Ascending aorta (tissue), 2 donors: ENCODE measurements around the gene BEND7. TPM values are rescaled to one million over a fixed set of nuclear protein-coding genes. Genes with fewer than 3 reads are reported as not detected.

Experiments used
- DNase-seq, 2 donors: peaks; one replicate each; pipeline ENCODE4 v3.0.0-alpha.2; 2019; ENCODE audit warnings: low spot score in 2 of 2
- H3K27ac ChIP-seq, 2 donors: fragments of 200-600 bp; sonication (generic); one replicate each; pipeline ENCODE4 v1.5.1; 2016 to 2017; ENCODE audit warnings: mild to moderate bottlenecking in 1 of 2
- H3K27me3 ChIP-seq: fragments of 200-600 bp; sonication (generic); one replicate; pipeline ENCODE4 v1.5.1; 2017
- H3K36me3 ChIP-seq, 2 donors: fragments of 200-600 bp; sonication (generic); one replicate each; pipeline ENCODE4 v1.5.1; 2016
- H3K4me1 ChIP-seq, 2 donors: fragments of 200-600 bp; sonication (generic); one replicate each; pipeline ENCODE4 v1.5.1; 2016 to 2017; ENCODE audit warnings: mild to moderate bottlenecking in 1 of 2
- H3K4me3 ChIP-seq, 2 donors: fragments of 200-600 bp; sonication (generic); one replicate each; pipeline ENCODE4 v1.5.1; 2016 to 2017; ENCODE audit warnings: mild to moderate bottlenecking in 1 of 2
- H3K9me3 ChIP-seq, 2 donors: fragments of 200-600 bp; sonication (generic); one replicate each; pipeline ENCODE4 v1.5.1; 2016
- intact Hi-C: fragments of 100-400 bp; cut with DNase I; formaldehyde crosslinking; loops from one replicate; pipeline ENCODE4 v1.15.1; 2023
- total RNA-seq: library from RNA; depleted of rRNA; stranded (reverse); fragments of >200 nt; gene quantifications from one replicate; pipeline ENCODE4 v1.1.0, GENCODE V29; 2016
- TF ChIP-seq, protein P1 (sequence below), 3 experiments: fragments of 200-600 bp in 2 of 3; fragments of 450-650 bp in 1 of 3; sonication (generic) in 2 of 3; IDR thresholded peaks; one replicate each; pipeline ENCODE4 v1.5.1; 2016 to 2019; ENCODE audit warnings: antibody characterized with exemption in 3 of 3, mild to moderate bottlenecking in 1 of 3, moderate library complexity in 1 of 3

Gene BEND7
- total RNA-seq, 1 donor from 2014 or later: 6.9 TPM

DNA sequence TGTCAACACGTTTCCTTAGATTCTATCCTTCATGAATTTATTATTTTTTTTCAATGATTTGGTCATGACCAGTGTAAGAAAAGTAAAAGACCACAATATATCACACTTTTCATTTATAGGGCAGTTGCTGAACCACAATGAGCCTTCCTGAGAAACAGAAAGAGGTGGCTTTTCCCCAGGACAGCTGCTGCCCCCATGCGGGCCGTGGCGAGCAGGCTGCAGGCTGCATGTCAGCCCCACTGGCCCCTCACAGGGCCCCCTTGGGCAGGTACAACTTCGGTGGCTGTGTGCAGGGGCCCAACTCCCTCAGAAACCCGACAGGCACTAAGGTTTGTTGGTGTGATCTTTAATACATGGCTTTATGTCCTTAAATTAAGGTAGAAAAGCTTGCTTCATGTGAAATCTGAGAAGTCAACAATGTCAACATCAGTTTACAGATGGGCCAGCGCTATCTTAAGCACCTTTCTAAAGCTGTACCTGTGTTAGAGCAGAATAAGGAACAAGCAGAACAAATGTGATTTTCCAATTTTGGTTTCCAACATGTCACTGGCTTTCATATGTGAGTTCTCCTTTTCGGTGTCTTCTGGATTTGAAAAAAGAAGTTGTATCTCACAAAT is 10.6 kb downstream of the BEND7 start:
- Histone ChIP-seq H3K36me3 (peaks cover 0 to 5% of the 10 kb centered on the region in 2 donors), H3K27ac (no peak overlapping the region), H3K27me3 (no peaks in the 10 kb centered on the region), H3K9me3 (no peaks in the 10 kb centered on the region), H3K4me1 (no peaks in the 10 kb centered on the region), H3K4me3 (no peak overlapping the region)
- TF ChIP-seq, protein P1, sequence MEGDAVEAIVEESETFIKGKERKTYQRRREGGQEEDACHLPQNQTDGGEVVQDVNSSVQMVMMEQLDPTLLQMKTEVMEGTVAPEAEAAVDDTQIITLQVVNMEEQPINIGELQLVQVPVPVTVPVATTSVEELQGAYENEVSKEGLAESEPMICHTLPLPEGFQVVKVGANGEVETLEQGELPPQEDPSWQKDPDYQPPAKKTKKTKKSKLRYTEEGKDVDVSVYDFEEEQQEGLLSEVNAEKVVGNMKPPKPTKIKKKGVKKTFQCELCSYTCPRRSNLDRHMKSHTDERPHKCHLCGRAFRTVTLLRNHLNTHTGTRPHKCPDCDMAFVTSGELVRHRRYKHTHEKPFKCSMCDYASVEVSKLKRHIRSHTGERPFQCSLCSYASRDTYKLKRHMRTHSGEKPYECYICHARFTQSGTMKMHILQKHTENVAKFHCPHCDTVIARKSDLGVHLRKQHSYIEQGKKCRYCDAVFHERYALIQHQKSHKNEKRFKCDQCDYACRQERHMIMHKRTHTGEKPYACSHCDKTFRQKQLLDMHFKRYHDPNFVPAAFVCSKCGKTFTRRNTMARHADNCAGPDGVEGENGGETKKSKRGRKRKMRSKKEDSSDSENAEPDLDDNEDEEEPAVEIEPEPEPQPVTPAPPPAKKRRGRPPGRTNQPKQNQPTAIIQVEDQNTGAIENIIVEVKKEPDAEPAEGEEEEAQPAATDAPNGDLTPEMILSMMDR (IDR thresholded peaks at IDR 0.05): no peak
- intact Hi-C loops: no loop called here
- no peak for DNase-seq

DNA sequence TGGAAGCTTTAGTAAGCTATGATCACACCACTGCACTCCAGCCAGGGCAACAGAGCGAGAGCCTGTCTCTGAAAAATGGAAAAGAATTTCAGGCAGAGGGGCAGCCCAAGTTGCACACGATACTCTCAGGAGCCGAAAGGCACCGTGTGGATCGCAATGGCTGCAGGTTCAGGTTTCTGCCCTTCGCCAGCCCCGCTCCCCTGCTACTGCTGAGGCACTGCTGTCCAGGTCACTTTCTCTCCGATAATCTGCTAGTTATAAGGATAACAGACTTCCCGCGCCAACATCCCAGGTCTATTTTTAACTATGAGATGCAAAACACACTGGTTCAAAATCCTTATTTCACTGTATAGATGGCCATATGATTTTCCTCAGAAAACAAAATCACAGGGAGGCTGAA is 11.1 kb downstream of the BEND7 start:
- Histone ChIP-seq H3K27ac (no peak overlapping the region), H3K4me1 (no peaks in the 10 kb centered on the region), H3K4me3 (no peak overlapping the region), H3K27me3 (no peaks in the 10 kb centered on the region), H3K36me3 (peaks cover 0 to 5% of the 10 kb centered on the region in 2 donors), H3K9me3 (no peaks in the 10 kb centered on the region)
- intact Hi-C loops: no loop called here
- TF ChIP-seq, protein P1 (IDR thresholded peaks at IDR 0.05): no peak
- DNase-seq: no peak

DNA sequence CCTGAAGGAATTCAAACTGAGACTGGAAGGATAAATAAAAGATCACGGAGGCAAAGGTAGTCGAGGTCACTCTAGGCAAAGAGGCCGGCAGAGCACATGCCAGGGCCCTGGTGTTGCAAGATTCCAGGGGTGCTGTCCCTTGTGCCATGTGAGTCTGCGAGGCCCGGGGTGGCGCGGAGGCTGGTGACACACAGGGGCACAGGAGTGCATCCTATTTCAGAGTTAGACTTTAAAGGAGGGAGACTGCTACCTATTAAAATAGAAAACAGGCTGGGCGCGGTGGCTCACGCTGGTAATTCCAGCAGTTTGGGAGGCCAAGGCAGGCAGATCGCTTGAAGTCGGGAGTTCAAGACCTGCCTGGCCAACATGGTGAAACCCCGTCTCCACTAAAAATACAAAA is 12.6 kb downstream of the BEND7 start:
- TF ChIP-seq, protein P1 (IDR thresholded peaks at IDR 0.05): no peak
- Histone ChIP-seq H3K4me1 (no peaks in the 10 kb centered on the region), H3K36me3 (peaks cover 0 to 5% of the 10 kb centered on the region in 2 donors), H3K27ac (no peak overlapping the region), H3K9me3 (no peaks in the 10 kb centered on the region), H3K4me3 (no peak overlapping the region), H3K27me3 (no peaks in the 10 kb centered on the region)
- intact Hi-C loops: no loop called here
- DNase-seq: no peak

DNA sequence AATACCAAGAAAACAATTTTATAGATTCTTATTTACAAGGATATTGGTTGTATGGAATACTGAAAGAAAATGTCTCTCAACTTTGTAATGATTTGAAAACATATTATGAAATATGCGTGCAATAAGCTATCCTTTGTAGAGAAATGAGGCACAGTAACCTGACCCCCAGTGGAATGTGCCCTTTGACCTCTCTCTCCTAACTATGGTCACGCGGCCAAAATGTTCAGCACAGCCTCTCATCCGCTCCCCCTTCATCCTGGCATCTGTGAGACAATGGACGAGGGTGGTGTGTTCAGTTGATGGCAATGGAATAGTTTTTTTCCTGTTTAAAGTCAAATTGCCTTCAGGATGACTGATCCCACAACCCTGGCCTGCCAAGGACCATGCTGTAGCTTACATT is 13.3 kb downstream of the BEND7 start:
- Histone ChIP-seq H3K4me3 (no peak overlapping the region), H3K36me3 (peaks cover 0 to 5% of the 10 kb centered on the region in 2 donors), H3K4me1 (no peaks in the 10 kb centered on the region), H3K27ac (no peak overlapping the region), H3K9me3 (no peaks in the 10 kb centered on the region), H3K27me3 (no peaks in the 10 kb centered on the region)
- DNase-seq: no peak
- TF ChIP-seq, protein P1 (IDR thresholded peaks at IDR 0.05): no peak
- intact Hi-C loops: no loop called here

DNA sequence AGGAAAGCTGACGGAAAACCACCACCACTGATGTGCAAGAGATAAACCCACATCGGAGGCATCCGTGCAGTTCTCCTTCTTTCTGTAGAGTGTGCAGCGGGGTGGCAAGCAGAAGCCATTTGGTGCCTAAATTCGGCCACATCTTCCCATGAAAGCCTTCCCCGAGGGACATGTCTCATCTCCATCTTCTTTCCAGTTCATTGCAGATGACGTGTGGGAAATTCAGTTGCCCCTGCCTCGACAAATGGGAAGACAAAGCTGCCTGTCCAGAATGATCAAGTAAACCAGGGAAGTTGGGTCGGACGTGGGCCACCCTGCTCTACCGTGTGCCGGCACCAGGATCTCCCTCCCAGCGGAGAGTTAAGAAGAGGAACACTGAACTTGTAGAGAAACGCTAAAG is 14.5 kb downstream of the BEND7 start:
- intact Hi-C loops: no loop called here
- Histone ChIP-seq H3K27ac (no peak overlapping the region), H3K27me3 (no peaks in the 10 kb centered on the region), H3K36me3 (peaks cover 0 to 5% of the 10 kb centered on the region in 2 donors), H3K4me3 (no peak overlapping the region), H3K4me1 (no peaks in the 10 kb centered on the region), H3K9me3 (no peaks in the 10 kb centered on the region)
- DNase-seq: no peak
- TF ChIP-seq, protein P1 (IDR thresholded peaks at IDR 0.05): no peak

DNA sequence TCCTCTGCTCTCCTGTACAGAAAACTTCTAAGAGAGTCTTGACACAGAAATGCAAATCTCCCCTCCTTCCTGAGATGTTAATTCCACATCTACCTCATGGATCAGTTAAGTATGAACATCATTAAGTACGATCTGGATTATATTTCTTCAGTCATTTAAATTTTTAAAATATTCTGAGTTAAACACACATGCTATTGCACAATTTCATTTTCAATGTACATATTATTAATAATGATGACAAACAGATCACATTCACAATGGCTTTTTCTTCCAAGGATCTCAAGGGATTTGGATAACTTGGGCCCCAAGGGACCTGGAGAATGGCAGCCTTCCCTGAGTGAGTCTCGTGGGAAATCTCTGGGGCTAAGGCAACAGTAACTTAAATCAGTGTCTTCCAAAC is 16.2 kb downstream of the BEND7 start:
- no peak for DNase-seq
- no peaks in the 10 kb centered on the region for H3K9me3 ChIP-seq
- H3K4me3 ChIP-seq: no peak overlapping the region
- TF ChIP-seq, protein P1 (IDR thresholded peaks at IDR 0.05): no peak
- H3K36me3 ChIP-seq: peaks cover 0 to 5% of the 10 kb centered on the region in 2 donors
- H3K4me1 ChIP-seq: no peaks in the 10 kb centered on the region
- no peak overlapping the region for H3K27ac ChIP-seq
- no peaks in the 10 kb centered on the region for H3K27me3 ChIP-seq
- intact Hi-C loops: no loop called here
